Stimulated activated CD4-positive, alpha-beta T cell treated with anti-CD3 and anti-CD28 coated beads, TNF-alpha, amount 100 ng/mL, for 24 hours (primary cell): ENCODE data around the gene PRRC1.

Experiments
- DNase-seq, 3 experiments: peaks; one replicate each; pipeline ENCODE4 v3.0.0-alpha.2; 2020; ENCODE audit warnings: low read depth in 3 of 3

The PRRC1 gene

DNA sequence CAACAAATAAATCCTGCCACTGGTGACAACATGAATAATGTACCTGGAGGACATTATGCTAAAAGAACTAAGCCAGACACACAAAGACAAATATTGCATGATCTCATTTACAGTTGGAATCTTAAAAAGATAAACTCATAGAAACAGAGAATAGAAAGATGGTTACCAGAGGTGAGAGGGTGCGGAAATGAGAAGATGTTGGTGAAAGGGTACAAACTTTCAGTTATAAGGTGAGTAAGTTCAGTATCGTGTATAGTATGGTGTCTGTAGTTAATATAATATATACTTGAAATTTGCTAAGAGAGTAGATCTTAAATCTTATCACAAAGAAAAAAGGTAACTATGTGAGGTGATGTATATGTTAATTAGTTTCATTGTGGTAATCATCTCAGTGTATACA, 63.3 kb downstream of the PRRC1 start:
- DNase-seq, result no peak

GRCh38 chr5:127581450-127581849, 64.0 kb downstream of the PRRC1 start:
- no peak for DNase-seq

- DNase-seq, result no peak
These were observed 65.4 kb downstream of the PRRC1 start for GRCh38 chr5:127582773-127583370.

- no peak for DNase-seq
These were observed 66.4 kb downstream of the PRRC1 start for GRCh38 chr5:127583866-127584265.

DNA sequence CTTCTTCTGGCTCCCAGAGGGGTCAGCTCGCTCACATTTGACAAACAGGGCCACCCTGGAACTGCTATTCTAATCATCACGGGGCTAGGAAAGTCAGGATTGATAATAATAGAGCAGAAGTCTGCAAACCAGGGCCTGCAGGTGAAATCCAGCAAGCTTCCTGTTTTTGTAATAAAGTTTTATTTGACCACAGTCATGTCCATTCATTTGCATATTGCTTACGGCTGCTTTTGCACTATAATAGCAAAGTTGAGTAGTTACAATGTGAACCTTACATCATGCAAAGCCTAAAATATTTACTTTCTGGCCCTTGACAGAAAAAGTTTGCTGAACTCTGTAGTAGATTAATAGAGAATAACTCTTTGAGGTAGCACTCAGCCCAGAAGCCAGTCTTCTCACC, 68.2 kb downstream of the PRRC1 start:
- no peak for DNase-seq

DNA sequence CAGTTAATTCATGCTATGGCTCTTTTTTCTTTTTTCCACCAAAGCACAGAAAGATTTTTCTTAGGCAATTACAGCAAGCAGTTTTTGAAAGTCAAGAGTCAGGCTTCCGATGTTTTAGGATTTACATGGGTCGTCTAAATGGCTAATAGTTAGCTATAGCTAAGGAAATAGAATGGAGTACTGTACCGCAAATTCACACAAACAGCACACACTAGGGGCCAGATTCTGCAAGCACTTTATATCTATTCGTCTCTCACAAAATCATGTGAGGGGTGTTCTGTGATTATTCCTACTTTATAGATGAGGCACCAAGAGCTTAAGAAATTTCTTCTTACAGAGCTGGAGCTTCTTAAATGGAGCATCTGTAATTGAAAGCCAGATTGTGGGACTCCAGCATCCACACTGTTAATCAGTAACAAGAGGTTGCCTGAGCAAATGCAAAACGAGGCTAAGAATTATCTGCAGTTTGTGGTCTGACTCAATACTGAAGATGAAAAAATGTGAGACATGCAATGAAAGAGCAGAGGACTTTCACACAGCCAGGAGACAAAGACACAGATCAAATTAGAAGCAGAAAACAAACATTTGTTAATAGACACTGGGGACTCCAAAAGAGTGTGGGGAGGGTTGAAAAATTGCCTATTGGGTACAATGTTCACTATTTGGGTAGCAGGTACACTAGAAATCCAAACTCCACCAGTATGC, 68.8 kb downstream of the PRRC1 start:
- DNase-seq, result no peak

DNA sequence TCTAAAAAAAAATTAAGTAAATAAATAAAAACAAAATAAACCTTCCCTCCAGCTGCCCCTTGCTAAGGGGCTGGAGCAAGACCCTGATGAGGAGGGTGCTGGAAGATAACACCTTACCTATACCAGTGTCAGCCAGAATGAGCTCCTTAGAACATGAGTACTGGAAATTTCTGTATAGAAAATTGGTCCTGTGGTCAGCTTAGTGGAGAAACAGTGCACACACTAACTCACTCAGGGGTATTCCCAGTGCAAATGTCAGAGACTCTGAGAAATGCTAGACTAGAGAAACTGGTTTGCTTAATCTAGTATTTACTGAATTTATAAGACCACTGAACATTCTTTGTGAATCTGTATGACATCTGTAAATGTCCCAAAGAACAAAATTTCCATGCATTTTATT, 69.4 kb downstream of the PRRC1 start:
- DNase-seq, result no peak

GRCh38 chr5:127587246-127587917, 69.9 kb downstream of the PRRC1 start:
- no peak for DNase-seq

- no peak for DNase-seq
These were observed 70.9 kb downstream of the PRRC1 start for GRCh38 chr5:127588368-127588767.

DNA sequence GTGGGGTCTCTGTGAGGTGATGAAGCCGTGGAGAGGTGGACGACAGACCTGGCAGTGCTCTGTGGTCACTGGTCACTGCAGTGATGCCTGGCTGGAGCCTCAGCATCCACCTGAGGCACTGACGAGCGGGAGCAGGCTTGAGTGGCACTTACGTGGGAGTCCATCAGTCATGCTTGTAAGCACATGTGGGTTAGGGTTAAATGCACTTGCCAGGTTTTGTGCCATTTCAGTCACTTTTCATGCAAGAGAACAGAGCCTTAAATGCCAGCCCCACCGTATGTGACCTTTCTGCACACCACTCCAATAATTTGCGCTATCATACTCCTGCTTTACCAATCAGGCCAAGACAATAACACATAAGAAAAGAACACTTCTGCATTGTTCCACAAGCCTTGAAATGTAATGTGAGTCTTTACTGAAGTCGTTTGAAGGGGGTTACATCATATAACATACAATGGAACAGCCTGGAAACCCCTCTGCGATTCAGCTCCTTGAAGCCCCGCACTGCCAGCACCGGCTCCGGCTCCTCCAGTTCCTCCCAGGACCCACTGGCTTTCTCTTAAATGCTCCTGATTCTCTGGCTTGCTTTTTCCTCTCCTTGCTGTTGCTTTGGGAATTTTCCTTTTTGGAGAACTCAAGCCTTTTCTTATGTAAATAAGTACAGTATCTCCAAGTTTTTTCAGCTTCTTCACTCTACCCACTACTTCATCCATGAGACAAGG, 72.0 kb downstream of the PRRC1 start:
- no peak for DNase-seq

DNA sequence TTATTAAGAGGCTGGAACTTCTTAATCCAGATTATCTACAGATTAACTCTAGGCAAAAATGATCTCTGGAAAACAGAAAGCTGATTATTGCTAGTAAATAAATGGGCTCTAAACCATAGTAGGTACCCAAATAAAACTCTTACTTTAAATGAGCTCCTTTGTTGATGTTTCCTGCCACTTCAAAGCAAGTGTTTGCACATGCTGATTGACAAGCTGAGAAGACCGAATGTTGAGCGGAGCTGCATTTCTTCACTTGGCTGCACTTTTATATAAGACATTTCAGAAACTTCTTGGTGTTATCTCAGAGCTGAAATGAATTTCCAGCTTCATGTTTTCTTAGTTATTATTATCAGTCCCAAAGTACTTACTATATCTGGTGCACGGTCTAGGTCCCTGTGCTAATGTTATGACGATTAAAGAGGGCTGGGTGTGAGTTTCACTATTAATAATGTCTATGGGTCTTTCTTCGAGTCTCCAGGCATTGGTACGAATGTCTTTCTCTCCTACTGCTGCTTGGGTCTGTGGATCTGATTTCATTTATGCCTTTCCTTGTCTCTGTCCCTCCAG, 72.8 kb downstream of the PRRC1 start:
- no peak for DNase-seq

DNA sequence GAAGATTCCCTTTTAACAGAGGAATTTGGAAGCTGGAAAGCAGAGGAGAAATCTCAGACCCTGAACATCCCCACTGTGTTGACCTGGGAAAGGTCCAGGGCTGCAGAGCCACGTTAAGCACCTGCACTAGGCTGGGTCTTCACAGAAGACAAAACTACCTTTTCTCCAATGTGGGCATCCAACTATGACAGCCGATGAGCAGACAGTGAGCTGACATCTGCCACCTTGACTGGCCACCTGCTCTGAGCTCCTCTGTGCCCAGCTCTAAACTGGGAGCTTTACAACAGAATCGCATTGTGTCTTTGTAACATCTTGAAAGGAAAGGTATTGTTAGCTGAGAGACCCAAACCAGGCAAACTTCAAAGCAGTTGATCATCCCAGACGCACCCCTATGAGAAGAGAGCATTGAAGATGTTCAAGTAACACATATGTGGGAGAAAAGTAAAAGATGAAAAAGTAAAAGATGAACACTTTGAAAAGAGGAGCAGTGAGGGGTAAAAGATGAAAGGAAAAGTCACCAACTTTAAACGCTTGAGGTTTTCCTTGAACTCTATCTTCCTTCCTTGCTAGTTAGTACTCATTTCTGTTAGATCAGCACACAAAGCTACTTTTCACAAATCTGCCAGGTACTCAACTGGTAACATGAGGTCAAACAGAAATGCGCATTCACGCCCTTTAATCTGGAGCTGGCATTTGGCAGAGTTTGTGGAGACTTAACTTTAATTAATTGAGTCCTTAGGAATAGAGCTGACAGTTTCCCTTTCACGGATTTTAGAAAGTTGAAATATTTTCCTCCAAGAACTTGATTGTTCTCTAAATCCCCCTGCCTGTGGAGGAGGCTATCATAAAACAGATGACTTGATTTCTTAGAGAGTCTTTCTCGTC, 78.3 kb downstream of the PRRC1 start:
- DNase-seq, result no peak

GRCh38 chr5:127596501-127596900, 79.1 kb downstream of the PRRC1 start:
- DNase-seq, result no peak

GRCh38 chr5:127599320-127599719, 81.9 kb downstream of the PRRC1 start:
- DNase-seq, result no peak

GRCh38 chr5:127599847-127600246, 82.4 kb downstream of the PRRC1 start:
- no peak for DNase-seq

GRCh38 chr5:127601111-127601510, 83.7 kb downstream of the PRRC1 start:
- DNase-seq, result no peak

- no peak for DNase-seq
These were observed 84.2 kb downstream of the PRRC1 start for GRCh38 chr5:127601601-127602000.

- DNase-seq, result no peak
These were observed 85.0 kb downstream of the PRRC1 start for GRCh38 chr5:127602481-127602880.

- DNase-seq, result no peak
These were observed 85.7 kb downstream of the PRRC1 start for GRCh38 chr5:127602896-127603844.
